ENCODE measurements around the gene GDF7. TPM values are rescaled to one million over a fixed set of nuclear protein-coding genes. Genes with fewer than 3 reads are reported as not detected.

The GDF7 gene
- total RNA-seq, 2 experiments from 2014 or later, result 0.02 TPM; not detected in 1

GRCh38 chr2:20669562-20670314, 2.8 kb downstream of the GDF7 start:
- intact Hi-C loops (cut with DNase I, micrococcal nuclease), result loop anchor here (5.0 to 10.0 kb wide), 3 partner anchors 153 to 1317 kb away; partner anchors contain the start of gene LDAH (in 2 of the 2)
- POLR2A ChIA-PET, result no interaction called here

GRCh38 chr2:20670315-20671035, 3.5 kb downstream of the GDF7 start:
- CTCF ChIA-PET, result interaction anchor here (0.6 to 1.6 kb wide), 5 partner anchors 9 to 293 kb away, joined by 3 to 5 read pairs (median 3); no protein-coding TSS in a partner anchor
- intact Hi-C loops (cut with DNase I, micrococcal nuclease), result no loop called here
- DNase-seq (no peak), ATAC-seq (no peak)
- H3K4me1 Mint-ChIP-seq, result peaks cover 3% of the 10 kb centered on the region
- no peak overlapping the region for H3K4me3 Mint-ChIP-seq
- H3K27me3 Mint-ChIP-seq, result peaks cover 43% of the 10 kb centered on the region
- H3K27ac Mint-ChIP-seq, result no peak overlapping the region
- no peaks in the 10 kb centered on the region for H3K9me3 Mint-ChIP-seq (ENCODE audit: low read depth)
- POLR2A ChIA-PET, result no interaction called here
- H3K36me3 Mint-ChIP-seq (ENCODE audit: low read depth), result no peaks in the 10 kb centered on the region

More at GRCh38 chr2:20669562-20670314, 2.8 kb downstream of the GDF7 start:
- Mint-ChIP-seq H3K27ac (no peak overlapping the region), H3K9me3 (ENCODE audit: low read depth) (no peaks in the 10 kb centered on the region), H3K36me3 (ENCODE audit: low read depth) (no peaks in the 10 kb centered on the region), H3K27me3 (peaks cover 49% of the 10 kb centered on the region), H3K4me1 (peaks cover 3% of the 10 kb centered on the region), H3K4me3 (no peak overlapping the region)
- ATAC-seq (no peak), DNase-seq (no peak)
- CTCF ChIA-PET, result interaction anchor here (0.6 to 1.6 kb wide), 3 partner anchors 9 to 294 kb away, joined by 3 to 5 read pairs (median 3); no protein-coding TSS in a partner anchor

DNA sequence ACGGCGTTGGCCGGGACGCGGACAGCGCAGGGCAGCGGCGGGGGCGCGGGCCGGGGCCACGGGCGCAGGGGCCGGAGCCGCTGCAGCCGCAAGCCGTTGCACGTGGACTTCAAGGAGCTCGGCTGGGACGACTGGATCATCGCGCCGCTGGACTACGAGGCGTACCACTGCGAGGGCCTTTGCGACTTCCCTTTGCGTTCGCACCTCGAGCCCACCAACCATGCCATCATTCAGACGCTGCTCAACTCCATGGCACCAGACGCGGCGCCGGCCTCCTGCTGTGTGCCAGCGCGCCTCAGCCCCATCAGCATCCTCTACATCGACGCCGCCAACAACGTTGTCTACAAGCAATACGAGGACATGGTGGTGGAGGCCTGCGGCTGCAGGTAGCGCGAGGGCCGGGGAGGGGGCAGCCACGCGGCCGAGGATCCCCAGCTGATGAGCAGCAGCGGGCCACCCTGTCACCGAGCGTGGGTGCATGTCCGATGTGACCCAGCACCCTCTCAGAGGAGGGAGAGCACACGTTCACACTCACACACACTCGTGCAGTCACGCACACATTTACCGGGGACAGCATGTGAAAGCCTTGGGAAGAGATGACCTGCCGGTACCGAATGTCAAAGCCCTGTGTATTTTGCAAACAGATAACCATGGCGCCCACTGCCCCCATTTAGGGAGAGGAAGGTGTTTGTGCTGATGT, 4.2 kb downstream of the GDF7 start:
- no peak for ATAC-seq
- peaks cover 2% of the 10 kb centered on the region for H3K4me1 Mint-ChIP-seq
- no peaks in the 10 kb centered on the region for H3K9me3 Mint-ChIP-seq (ENCODE audit: low read depth)
- H3K27me3 Mint-ChIP-seq, result peaks cover 41% of the 10 kb centered on the region
- no peak overlapping the region for H3K4me3 Mint-ChIP-seq
- H3K27ac Mint-ChIP-seq, result no peak overlapping the region
- no peak for DNase-seq
- H3K36me3 Mint-ChIP-seq (ENCODE audit: low read depth), result no peaks in the 10 kb centered on the region
- intact Hi-C loops (cut with DNase I, micrococcal nuclease), result no loop called here
- ChIA-PET CTCF (interaction anchor here (0.6 to 1.6 kb wide), 3 partner anchors 10 to 292 kb away, joined by 3 to 5 read pairs (median 3); no protein-coding TSS in a partner anchor), POLR2A (no interaction called here)

DNA sequence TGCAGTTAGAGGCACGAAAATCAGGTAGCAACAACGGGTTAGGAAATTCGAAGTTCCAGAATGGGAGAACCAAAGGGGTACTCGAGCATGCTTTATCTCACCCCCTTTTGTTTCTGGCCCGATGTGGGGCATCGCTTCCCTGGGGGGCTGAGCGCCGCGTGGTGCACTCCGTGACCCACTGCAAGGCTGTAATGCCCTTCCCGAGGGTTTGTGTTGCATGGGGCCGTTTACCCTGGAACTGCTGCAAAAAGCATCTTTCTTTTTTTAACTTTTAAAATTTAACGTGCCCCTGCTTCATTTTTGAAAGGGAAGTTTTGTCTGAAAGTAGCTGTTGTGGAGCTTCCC, 4.8 kb downstream of the GDF7 start:
- no peaks in the 10 kb centered on the region for H3K36me3 Mint-ChIP-seq (ENCODE audit: low read depth)
- peaks cover 38% of the 10 kb centered on the region for H3K27me3 Mint-ChIP-seq
- no peak overlapping the region for H3K27ac Mint-ChIP-seq
- H3K4me3 Mint-ChIP-seq, result no peak overlapping the region
- H3K4me1 Mint-ChIP-seq, result no peaks in the 10 kb centered on the region
- intact Hi-C loops (cut with DNase I, micrococcal nuclease), result no loop called here
- ATAC-seq (no peak), DNase-seq (no peak)
- H3K9me3 Mint-ChIP-seq (ENCODE audit: low read depth), result no peaks in the 10 kb centered on the region
- ChIA-PET CTCF (interaction anchor here (2.4 kb wide), 1 partner anchor 10 kb away, joined by 8 read pairs; no protein-coding TSS in a partner anchor), POLR2A (no interaction called here)

GRCh38 chr2:20672201-20672951, 5.4 kb downstream of the GDF7 start:
- POLR2A ChIA-PET, result no interaction called here
- H3K27me3 Mint-ChIP-seq, result peaks cover 37% of the 10 kb centered on the region
- no peaks in the 10 kb centered on the region for H3K9me3 Mint-ChIP-seq (ENCODE audit: low read depth)
- no peak for DNase-seq
- H3K36me3 Mint-ChIP-seq (ENCODE audit: low read depth), result no peaks in the 10 kb centered on the region
- no peaks in the 10 kb centered on the region for H3K4me1 Mint-ChIP-seq
- intact Hi-C loops (cut with DNase I, micrococcal nuclease), result no loop called here
- ATAC-seq, result no peak
- CTCF ChIA-PET, result interaction anchor here (2.4 kb wide), 1 partner anchor 11 kb away, joined by 8 read pairs; no protein-coding TSS in a partner anchor
- H3K4me3 Mint-ChIP-seq, result no peak overlapping the region
- H3K27ac Mint-ChIP-seq, result no peak overlapping the region

DNA sequence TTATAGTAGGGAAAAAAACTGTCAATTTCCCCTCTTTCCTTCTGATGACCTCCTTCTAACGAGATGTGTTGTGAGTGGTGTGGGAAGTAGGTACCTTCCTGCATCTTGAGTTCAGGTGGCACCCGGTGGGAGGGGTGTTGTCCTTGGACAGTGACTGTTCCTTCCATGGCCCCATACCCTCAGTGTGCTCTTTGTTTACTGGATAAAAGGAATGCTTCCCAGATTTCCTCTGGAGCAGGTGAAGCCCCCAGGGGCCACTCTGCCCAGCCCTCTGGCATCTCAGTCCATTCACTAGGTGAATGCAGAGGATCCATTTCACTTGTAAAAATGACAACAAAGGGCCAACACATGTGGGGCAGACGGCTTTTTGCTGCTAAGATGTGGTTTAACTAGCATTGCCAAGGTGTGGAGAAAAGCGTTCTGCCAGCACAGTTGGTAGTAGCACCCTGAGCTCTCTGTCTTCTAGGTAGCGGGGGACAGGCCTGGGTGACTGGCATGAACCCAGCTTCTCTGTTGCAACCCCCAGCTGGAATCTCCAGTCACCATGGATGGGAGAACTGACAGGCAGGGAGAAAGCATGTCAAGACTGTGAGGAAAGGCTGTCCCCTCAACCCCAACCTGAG, 6.9 kb downstream of the GDF7 start:
- Mint-ChIP-seq H3K4me3 (no peak overlapping the region), H3K36me3 (ENCODE audit: low read depth) (no peaks in the 10 kb centered on the region), H3K4me1 (no peaks in the 10 kb centered on the region), H3K27ac (no peak overlapping the region), H3K9me3 (ENCODE audit: low read depth) (no peaks in the 10 kb centered on the region), H3K27me3 (peaks cover 27% of the 10 kb centered on the region)
- DNase-seq, result no peak
- POLR2A ChIA-PET, result no interaction called here
- CTCF ChIA-PET, result interaction anchor here (0.7 to 2.4 kb wide), 2 partner anchors 12 to 142 kb away, joined by 3 to 8 read pairs; no protein-coding TSS in a partner anchor
- intact Hi-C loops (cut with DNase I, micrococcal nuclease), result no loop called here
- no peak for ATAC-seq

DNA sequence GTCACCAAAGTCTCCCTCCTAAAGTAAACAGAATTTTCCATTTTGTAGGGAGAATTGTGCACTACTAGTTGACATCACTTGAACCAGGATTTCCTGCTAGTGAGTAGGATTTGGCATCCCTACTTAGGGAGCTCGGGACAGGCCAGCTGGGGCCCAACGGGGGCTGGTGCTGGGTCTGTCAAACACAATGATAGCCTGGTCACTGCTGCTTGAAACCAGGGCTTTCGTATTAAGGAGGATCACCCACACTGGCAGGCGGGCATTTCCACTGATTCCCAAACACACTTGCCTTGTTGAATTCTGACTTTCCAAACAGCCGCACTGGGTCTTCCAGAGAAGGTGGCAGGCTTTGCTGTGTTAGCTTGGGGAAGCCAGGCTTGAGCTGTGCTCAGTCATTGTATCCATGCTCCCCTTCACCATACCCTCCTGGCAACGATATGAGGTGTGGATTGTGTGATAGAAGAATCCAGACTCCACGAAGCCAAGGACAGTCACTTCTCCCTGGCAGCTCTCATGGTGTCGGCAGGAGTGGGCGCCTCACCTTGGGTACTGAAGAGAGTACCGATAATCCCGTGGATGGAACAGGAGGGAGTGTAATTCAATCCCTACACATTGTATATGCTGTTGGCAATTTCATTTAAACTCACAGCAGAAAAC, 7.5 kb downstream of the GDF7 start:
- ATAC-seq, result no peak
- H3K27me3 Mint-ChIP-seq, result peaks cover 20% of the 10 kb centered on the region
- CTCF ChIA-PET, result interaction anchor here (0.7 to 5.6 kb wide), 4 partner anchors 8 to 142 kb away, joined by 3 to 23 read pairs (median 3); no protein-coding TSS in a partner anchor

GRCh38 chr2:20674974-20675679, 8.2 kb downstream of the GDF7 start:
- ChIA-PET CTCF (interaction anchor here (0.7 to 5.6 kb wide), 7 partner anchors 9 to 288 kb away, joined by 3 to 23 read pairs (median 3); no protein-coding TSS in a partner anchor), POLR2A (no interaction called here)
- intact Hi-C loops (cut with DNase I, micrococcal nuclease), result no loop called here
- H3K36me3 Mint-ChIP-seq (ENCODE audit: low read depth), result no peaks in the 10 kb centered on the region
- H3K9me3 Mint-ChIP-seq (ENCODE audit: low read depth), result no peaks in the 10 kb centered on the region
- no peaks in the 10 kb centered on the region for H3K4me1 Mint-ChIP-seq
- no peak overlapping the region for H3K27ac Mint-ChIP-seq
- no peak overlapping the region for H3K4me3 Mint-ChIP-seq
- ATAC-seq (no peak), DNase-seq (no peak)
- peaks cover 15% of the 10 kb centered on the region for H3K27me3 Mint-ChIP-seq

More for the DNA sequence above, 7.5 kb downstream of the GDF7 start:
- Mint-ChIP-seq H3K4me3 (no peak overlapping the region), H3K27ac (no peak overlapping the region), H3K36me3 (ENCODE audit: low read depth) (no peaks in the 10 kb centered on the region), H3K4me1 (no peaks in the 10 kb centered on the region), H3K9me3 (ENCODE audit: low read depth) (no peaks in the 10 kb centered on the region)
- DNase-seq, result no peak
- intact Hi-C loops (cut with DNase I, micrococcal nuclease), result no loop called here
- POLR2A ChIA-PET, result interaction anchor here (0.6 kb wide), 1 partner anchor 43 kb away, joined by 3 read pairs; no protein-coding TSS in a partner anchor

DNA sequence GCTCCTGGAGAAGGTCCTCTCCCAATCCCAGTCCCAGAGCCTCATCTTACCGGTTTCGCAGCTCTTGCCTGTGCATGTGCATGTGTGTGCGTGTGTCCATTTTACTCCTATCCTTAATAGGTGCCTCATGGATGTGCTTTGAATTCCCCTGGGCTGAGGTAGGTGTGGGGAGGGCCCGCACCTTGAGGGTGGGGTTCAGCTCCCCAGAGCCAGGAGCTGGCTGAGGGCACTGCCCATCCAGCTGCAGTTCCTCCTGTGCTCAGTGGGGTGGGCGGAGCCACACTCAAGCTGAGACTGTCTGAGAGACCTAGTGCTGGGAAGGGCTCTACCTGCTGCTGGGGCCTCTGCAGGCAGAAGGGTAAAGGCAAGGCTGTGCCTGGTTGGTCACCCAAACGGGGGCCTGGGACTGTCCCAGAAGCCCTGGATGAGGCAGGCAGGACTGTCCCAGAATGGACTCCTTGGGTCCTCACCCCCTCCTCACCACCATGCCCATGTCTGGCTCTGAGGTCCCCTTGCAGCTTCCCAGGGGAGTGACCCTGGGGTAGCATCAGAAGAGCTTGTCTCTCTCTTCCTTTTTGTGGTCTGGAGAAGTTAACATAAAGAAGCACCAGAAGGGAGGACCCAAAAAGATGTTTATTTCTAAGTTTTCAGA, 8.9 kb downstream of the GDF7 start:
- H3K27ac Mint-ChIP-seq, result no peak overlapping the region
- ChIA-PET CTCF (interaction anchor here (0.8 to 5.6 kb wide), 6 partner anchors 8 to 287 kb away, joined by 3 to 23 read pairs (median 4); no protein-coding TSS in a partner anchor), POLR2A (no interaction called here)
- no peaks in the 10 kb centered on the region for H3K4me1 Mint-ChIP-seq
- peak; percentile 83 for ATAC-seq
- DNase-seq, result no peak
- intact Hi-C loops (cut with DNase I, micrococcal nuclease), result no loop called here
- peaks cover 2% of the 10 kb centered on the region for H3K36me3 Mint-ChIP-seq (ENCODE audit: low read depth)
- H3K9me3 Mint-ChIP-seq (ENCODE audit: low read depth), result no peaks in the 10 kb centered on the region
- no peak overlapping the region for H3K4me3 Mint-ChIP-seq
- H3K27me3 Mint-ChIP-seq, result peaks cover 13% of the 10 kb centered on the region

Measured in activated CD4-positive, alpha-beta T cell treated with anti-CD3 and anti-CD28 coated beads for 36 hours (primary cell).